ENCODE results near the gene OR6V1. TPM values are rescaled to one million over a fixed set of nuclear protein-coding genes. Genes with fewer than 3 reads are reported as not detected.

OR6V1 gene
- total RNA-seq, 4 donors from 2014 or later: not detected

DNA sequence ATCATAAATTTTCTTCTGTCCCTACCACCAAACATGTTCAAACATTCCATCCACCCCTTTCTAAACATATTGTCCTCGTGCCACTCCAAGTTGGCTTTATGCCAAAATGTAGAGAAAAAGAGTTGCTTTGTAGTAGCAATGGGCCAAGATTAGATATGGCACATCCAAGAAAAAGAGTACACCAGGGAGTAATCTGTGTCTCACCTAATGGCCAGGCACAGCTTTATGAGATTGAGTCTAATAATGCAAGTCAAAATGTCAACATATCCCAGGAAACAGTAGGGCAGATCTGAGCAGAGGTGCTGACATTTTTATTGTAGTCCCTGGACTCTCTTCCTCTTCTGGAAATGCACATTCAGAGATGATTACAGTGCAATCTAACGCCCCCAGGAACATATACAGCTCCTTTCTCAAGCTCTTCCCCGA, 5.7 kb upstream of the OR6V1 start:
- Histone ChIP-seq H3K4me1 (no peaks in the 10 kb centered on the region), H3K27ac (no peak overlapping the region), H3K27me3 (no peaks in the 10 kb centered on the region), H3K9me3 (no peaks in the 10 kb centered on the region), H3K4me3 (replicated peaks in 1 of 3) (no peak overlapping the region), H3K36me3 (no peaks in the 10 kb centered on the region)
- TF ChIP-seq POLR2A (IDR thresholded peaks at IDR 0.05): no peak
- TF ChIP-seq, protein P1, sequence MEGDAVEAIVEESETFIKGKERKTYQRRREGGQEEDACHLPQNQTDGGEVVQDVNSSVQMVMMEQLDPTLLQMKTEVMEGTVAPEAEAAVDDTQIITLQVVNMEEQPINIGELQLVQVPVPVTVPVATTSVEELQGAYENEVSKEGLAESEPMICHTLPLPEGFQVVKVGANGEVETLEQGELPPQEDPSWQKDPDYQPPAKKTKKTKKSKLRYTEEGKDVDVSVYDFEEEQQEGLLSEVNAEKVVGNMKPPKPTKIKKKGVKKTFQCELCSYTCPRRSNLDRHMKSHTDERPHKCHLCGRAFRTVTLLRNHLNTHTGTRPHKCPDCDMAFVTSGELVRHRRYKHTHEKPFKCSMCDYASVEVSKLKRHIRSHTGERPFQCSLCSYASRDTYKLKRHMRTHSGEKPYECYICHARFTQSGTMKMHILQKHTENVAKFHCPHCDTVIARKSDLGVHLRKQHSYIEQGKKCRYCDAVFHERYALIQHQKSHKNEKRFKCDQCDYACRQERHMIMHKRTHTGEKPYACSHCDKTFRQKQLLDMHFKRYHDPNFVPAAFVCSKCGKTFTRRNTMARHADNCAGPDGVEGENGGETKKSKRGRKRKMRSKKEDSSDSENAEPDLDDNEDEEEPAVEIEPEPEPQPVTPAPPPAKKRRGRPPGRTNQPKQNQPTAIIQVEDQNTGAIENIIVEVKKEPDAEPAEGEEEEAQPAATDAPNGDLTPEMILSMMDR (IDR thresholded peaks at IDR 0.05): no peak
- WGBS, 2 donors: 51 to 55% methylated on average over 3 of the region's 3 CpGs
- intact Hi-C loops (cut with DNase I): no loop called here
- no peak for DNase-seq

DNA sequence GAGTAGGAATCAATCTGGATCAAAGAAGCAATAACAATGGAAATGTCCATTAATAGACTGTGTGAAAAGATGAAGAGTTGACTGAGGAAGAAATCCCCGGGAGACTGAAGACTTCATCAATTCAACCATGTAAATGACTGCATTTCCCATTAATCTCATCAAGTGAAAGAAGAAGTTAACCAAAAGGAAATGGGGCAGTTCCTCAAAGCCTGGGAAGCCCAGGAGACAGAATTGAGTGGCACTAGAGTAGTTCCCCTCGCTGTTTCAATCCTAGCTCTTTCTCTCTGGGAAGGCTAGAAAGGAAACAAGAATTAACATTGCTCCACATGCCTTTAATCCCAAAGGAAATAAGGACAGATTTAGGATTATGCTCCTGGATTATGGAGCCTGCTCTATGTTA, 4.8 kb upstream of the OR6V1 start:
- no peaks in the 10 kb centered on the region for H3K4me1 ChIP-seq
- H3K36me3 ChIP-seq: no peaks in the 10 kb centered on the region
- H3K9me3 ChIP-seq: no peaks in the 10 kb centered on the region
- H3K4me3 ChIP-seq (replicated peaks in 1 of 3): no peak overlapping the region
- no peak overlapping the region for H3K27ac ChIP-seq
- no peak for DNase-seq
- intact Hi-C loops (cut with DNase I): no loop called here
- H3K27me3 ChIP-seq: no peaks in the 10 kb centered on the region
- WGBS, 2 donors: 77 to 90% methylated on average over 2 of the region's 2 CpGs
- no peak for TF ChIP-seq POLR2A (IDR thresholded peaks at IDR 0.05)
- TF ChIP-seq, protein P1 (IDR thresholded peaks at IDR 0.05): no peak

DNA sequence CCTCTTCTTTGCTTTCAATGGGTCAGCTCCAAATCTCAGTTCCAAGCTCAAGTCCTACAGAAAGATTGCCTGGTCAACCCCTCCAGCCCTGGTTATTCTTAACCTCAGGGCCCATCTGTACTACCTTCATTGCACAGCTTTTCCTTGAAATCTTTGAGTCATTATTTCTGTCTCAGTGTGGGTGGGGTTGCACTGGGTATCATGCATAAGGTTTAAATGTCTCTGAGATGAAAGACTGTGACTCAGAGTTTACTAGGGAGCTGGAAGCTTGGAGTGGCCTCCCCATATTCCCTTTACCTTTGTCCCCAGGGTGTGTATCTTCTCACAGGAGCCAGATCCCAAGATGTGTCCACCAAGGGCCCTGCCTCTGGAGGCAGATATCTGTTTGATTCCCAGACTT, 3.3 kb upstream of the OR6V1 start:
- Histone ChIP-seq H3K36me3 (no peaks in the 10 kb centered on the region), H3K4me3 (replicated peaks in 1 of 3) (no peak overlapping the region), H3K4me1 (no peaks in the 10 kb centered on the region), H3K9me3 (no peaks in the 10 kb centered on the region), H3K27me3 (no peaks in the 10 kb centered on the region), H3K27ac (no peak overlapping the region)
- intact Hi-C loops (cut with DNase I): no loop called here
- no peak for DNase-seq
- TF ChIP-seq, protein P1 (IDR thresholded peaks at IDR 0.05): no peak
- TF ChIP-seq POLR2A (IDR thresholded peaks at IDR 0.05): no peak

DNA sequence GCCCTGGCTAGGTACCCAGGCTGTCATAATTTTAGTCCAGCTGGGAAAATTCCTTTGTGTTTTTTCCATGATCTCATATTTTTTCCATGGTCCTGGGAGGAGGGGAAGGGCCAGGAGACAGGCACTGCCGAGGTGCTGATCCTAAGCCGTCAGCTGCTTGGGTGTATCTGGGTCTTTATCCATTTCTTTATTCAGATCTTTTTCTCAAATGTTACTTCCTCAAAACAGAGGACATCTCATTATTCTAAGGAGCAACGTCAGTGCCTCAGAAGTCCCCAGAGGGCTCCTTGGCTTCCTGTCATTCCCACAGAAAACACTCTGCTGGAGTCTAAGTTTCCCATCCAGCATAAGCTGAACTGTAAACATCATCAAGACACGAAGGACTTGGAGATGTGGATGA, 2.8 kb upstream of the OR6V1 start:
- Histone ChIP-seq H3K4me1 (no peaks in the 10 kb centered on the region), H3K9me3 (no peaks in the 10 kb centered on the region), H3K36me3 (no peaks in the 10 kb centered on the region), H3K27me3 (no peaks in the 10 kb centered on the region), H3K27ac (no peak overlapping the region), H3K4me3 (replicated peaks in 1 of 3) (no peak overlapping the region)
- 54 to 65% methylated on average over 4 of the region's 4 CpGs for WGBS, 2 donors
- TF ChIP-seq, protein P1 (IDR thresholded peaks at IDR 0.05): no peak
- TF ChIP-seq POLR2A (IDR thresholded peaks at IDR 0.05): no peak
- DNase-seq: no peak
- intact Hi-C loops (cut with DNase I): no loop called here

DNA sequence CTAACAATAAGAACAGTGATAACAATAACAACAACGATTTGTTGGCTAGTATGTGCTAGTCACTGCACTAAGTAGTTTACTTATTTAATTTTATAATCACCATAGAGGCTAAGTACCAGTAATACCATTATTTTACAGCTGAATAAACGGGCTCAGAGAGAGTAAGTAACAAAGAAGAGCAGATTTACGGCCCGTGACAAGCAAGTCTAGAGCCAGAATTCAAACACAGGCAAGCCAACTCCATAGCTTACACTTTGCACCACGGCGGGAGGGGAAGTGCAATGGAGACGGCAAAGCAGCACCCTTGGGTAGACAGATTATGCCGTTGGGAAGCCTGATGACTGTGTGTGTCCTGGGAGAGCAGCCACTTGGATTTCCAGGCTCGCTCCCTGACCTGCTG, 1.2 kb upstream of the OR6V1 start:
- TF ChIP-seq, protein P1 (IDR thresholded peaks at IDR 0.05): no peak
- TF ChIP-seq POLR2A (IDR thresholded peaks at IDR 0.05): no peak
- no peaks in the 10 kb centered on the region for H3K36me3 ChIP-seq
- DNase-seq: no peak
- H3K4me3 ChIP-seq (replicated peaks in 1 of 3): no peak overlapping the region
- no peaks in the 10 kb centered on the region for H3K27me3 ChIP-seq
- H3K27ac ChIP-seq: no peak overlapping the region
- no peaks in the 10 kb centered on the region for H3K9me3 ChIP-seq
- no peaks in the 10 kb centered on the region for H3K4me1 ChIP-seq
- intact Hi-C loops (cut with DNase I): no loop called here
- 51 to 61% methylated on average over 9 of the region's 9 CpGs for WGBS, 2 donors
